Gastrocnemius medialis (tissue), 4 donors: ENCODE measurements around the gene OPN1MW2.
"Not testable (repeated sequence)": the region's sequence is repeated elsewhere in the genome, so short reads cannot be mapped to it uniquely, and the experiment has no call there.

Experiments
- CTCF ChIP-seq, 5 experiments: fragments of 450-650 bp in 3 of 5; fragments of 200-600 bp in 2 of 5; sonication (generic) in 2 of 5; IDR thresholded peaks in 4 of 5; conservative IDR thresholded peaks in 1 of 5; 1 replicate in 4 of 5; 2 replicates in 1 of 5; pipeline ENCODE4 v1.5.1; 2016 to 2019; ENCODE audit warnings: antibody characterized with exemption in 5 of 5, mild to moderate bottlenecking in 3 of 5, moderate library complexity in 3 of 5
- POLR2A ChIP-seq, 2 donors: fragments of 450-650 bp; IDR thresholded peaks; one replicate each; pipeline ENCODE4 v1.6.1; 2017; ENCODE audit warnings: antibody characterized with exemption in 2 of 2, mild to moderate bottlenecking in 2 of 2, moderate library complexity in 2 of 2

DNA sequence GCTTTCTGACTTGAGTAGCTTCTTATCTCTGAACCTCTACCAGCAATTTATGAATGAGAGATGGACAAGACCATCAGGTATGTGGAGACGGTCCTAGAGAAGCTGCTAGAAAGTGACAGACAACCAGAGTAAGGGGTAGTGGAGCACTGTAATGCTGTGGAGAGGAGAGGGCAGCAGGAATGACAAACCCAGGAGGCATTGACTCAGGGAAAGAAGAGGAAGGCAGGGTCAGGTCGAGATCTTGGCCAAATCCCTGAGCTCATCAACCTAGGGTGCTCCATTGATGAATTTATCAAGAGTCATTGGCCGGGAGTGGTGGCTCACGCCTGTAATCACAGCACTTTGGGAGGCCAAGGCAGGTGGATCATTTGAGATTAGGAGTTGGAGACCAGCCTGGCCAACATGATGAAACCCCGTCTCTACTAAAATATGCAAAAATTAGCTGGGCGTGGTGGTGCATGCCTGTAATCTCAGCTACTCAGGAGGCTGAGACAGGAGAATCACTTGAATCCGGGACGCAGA, 20.5 kb downstream of the OPN1MW2 start:
- not testable (repeated sequence) for TF ChIP-seq POLR2A (IDR thresholded peaks at IDR 0.05); CTCF (IDR thresholded peaks at IDR 0.05 in 4 of 5, conservative IDR thresholded peaks at IDR 0.05 in 1 of 5)
